Measurements from ENCODE around the gene KCNK4. TPM values are rescaled to one million over a fixed set of nuclear protein-coding genes. Genes with fewer than 3 reads are reported as not detected.
"Not testable (repeated sequence)": the region's sequence is repeated elsewhere in the genome, so short reads cannot be mapped to it uniquely, and the experiment has no call there.

The KCNK4 gene
- total RNA-seq, 2 donors from 2014 or later, result not detected

DNA sequence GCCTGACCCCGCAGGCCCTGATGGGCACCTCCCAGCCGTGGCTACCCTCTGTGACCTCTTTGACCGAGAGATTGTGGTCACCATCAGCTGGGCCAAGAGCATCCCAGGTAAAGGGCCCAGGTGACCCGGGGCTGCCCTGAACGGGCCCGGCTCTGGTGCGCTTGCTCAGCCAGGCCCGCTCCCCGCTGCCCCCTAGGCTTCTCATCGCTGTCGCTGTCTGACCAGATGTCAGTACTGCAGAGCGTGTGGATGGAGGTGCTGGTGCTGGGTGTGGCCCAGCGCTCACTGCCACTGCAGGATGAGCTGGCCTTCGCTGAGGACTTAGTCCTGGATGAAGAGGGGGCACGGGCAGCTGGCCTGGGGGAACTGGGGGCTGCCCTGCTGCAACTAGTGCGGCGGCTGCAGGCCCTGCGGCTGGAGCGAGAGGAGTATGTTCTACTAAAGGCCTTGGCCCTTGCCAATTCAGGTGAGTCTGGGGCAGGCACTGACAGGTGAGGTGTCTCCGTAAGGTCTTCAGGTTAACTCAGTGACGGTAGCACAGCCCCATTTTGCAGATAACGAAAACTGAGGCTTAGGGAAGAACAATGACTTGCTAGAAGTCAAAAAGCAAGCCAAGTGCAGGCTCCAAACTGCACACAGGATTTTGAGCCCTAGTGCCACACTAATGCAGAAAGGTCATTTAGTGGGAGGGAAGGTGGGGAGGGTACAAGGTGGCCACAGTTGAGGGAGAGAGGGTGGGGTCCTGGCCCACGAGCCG, 23.9 kb downstream of the KCNK4 start:
- Histone ChIP-seq H3K4me1 (ENCODE audit: control insufficient read depth in 1 of 2, low read depth in 2 of 2) (peaks cover 8 to 19% of the 10 kb centered on the region in 2 donors), H3K27me3 (replicated peaks; ENCODE audit: insufficient read depth) (no peaks in the 10 kb centered on the region), H3K9me3 (no peaks in the 10 kb centered on the region), H3K27ac (no peak overlapping the region), H3K36me3 (peaks cover 3% of the 10 kb centered on the region), H3K4me3 (no peak overlapping the region)
- DNase-seq (ENCODE audit: low spot score) (no peak), ATAC-seq (ENCODE audit: insufficient number of reproducible peaks, low FRiP score, low read depth) (no peak)
- TF ChIP-seq, protein P1, sequence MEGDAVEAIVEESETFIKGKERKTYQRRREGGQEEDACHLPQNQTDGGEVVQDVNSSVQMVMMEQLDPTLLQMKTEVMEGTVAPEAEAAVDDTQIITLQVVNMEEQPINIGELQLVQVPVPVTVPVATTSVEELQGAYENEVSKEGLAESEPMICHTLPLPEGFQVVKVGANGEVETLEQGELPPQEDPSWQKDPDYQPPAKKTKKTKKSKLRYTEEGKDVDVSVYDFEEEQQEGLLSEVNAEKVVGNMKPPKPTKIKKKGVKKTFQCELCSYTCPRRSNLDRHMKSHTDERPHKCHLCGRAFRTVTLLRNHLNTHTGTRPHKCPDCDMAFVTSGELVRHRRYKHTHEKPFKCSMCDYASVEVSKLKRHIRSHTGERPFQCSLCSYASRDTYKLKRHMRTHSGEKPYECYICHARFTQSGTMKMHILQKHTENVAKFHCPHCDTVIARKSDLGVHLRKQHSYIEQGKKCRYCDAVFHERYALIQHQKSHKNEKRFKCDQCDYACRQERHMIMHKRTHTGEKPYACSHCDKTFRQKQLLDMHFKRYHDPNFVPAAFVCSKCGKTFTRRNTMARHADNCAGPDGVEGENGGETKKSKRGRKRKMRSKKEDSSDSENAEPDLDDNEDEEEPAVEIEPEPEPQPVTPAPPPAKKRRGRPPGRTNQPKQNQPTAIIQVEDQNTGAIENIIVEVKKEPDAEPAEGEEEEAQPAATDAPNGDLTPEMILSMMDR (IDR thresholded peaks at IDR 0.05), result no peak

DNA sequence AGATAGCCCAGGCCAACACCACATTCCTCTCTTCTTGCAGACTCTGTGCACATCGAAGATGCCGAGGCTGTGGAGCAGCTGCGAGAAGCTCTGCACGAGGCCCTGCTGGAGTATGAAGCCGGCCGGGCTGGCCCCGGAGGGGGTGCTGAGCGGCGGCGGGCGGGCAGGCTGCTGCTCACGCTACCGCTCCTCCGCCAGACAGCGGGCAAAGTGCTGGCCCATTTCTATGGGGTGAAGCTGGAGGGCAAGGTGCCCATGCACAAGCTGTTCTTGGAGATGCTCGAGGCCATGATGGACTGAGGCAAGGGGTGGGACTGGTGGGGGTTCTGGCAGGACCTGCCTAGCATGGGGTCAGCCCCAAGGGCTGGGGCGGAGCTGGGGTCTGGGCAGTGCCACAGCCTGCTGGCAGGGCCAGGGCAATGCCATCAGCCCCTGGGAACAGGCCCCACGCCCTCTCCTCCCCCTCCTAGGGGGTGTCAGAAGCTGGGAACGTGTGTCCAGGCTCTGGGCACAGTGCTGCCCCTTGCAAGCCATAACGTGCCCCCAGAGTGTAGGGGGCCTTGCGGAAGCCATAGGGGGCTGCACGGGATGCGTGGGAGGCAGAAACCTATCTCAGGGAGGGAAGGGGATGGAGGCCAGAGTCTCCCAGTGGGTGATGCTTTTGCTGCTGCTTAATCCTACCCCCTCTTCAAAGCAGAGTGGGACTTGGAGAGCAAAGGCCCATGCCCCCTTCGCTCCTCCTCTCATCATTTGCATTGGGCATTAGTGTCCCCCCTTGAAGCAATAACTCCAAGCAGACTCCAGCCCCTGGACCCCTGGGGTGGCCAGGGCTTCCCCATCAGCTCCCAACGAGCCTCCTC, 24.8 kb downstream of the KCNK4 start:
- ATAC-seq (ENCODE audit: insufficient number of reproducible peaks, low FRiP score, low read depth), result not testable (repeated sequence)

DNA sequence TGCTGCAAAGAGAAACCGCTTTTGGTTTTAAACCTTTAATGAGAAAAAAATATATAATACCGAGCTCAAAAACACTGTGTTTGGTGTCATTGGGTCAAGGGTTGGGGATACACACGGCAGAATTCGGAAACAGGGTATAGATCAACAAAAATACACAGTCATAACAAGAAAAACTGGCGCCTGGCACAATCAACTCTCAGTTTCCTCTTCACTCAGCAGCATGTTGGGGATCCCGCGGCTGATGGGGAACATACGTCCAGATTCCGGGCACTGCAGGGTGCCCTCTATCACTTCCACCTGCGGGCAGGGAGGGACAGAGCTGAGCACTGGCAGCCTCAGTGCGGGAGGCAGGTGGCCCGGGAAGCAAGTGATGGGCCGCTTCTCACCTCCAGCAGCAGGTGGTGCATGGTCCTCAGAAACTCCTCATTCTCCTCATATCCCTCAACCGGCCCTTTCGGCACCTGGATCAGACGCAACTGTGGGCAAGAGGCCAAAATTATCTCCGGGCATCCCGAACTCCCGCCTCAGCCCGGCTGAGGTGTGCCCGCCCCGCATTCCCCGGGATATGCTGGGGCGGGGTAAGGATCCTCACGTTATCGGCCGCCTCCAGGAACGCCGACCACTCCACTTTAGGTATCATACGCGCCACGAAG, 25.7 kb downstream of the KCNK4 start:
- no peak for DNase-seq (ENCODE audit: low spot score)
- Histone ChIP-seq H3K27ac (peak overlapping the region; percentile 97 to 100), H3K4me1 (ENCODE audit: control insufficient read depth in 1 of 2, low read depth in 2 of 2) (peaks cover 8 to 19% of the 10 kb centered on the region in 2 donors), H3K36me3 (peaks cover 10% of the 10 kb centered on the region), H3K27me3 (replicated peaks; ENCODE audit: insufficient read depth) (no peaks in the 10 kb centered on the region), H3K9me3 (no peaks in the 10 kb centered on the region), H3K4me3 (peak overlapping the region; percentile 79)
- ATAC-seq (ENCODE audit: insufficient number of reproducible peaks, low FRiP score, low read depth), result no peak
- TF ChIP-seq, protein P1 (IDR thresholded peaks at IDR 0.05), result no peak

More for the DNA sequence above, 24.8 kb downstream of the KCNK4 start:
- Histone ChIP-seq H3K4me1 (ENCODE audit: control insufficient read depth in 1 of 2, low read depth in 2 of 2) (peaks cover 8 to 19% of the 10 kb centered on the region in 2 donors), H3K27ac (peak overlapping the region; percentile 97 to 100)
- not testable (repeated sequence) for H3K27me3 ChIP-seq (replicated peaks; ENCODE audit: insufficient read depth); H3K9me3 ChIP-seq; DNase-seq (ENCODE audit: low spot score); H3K4me3 ChIP-seq; H3K36me3 ChIP-seq

DNA sequence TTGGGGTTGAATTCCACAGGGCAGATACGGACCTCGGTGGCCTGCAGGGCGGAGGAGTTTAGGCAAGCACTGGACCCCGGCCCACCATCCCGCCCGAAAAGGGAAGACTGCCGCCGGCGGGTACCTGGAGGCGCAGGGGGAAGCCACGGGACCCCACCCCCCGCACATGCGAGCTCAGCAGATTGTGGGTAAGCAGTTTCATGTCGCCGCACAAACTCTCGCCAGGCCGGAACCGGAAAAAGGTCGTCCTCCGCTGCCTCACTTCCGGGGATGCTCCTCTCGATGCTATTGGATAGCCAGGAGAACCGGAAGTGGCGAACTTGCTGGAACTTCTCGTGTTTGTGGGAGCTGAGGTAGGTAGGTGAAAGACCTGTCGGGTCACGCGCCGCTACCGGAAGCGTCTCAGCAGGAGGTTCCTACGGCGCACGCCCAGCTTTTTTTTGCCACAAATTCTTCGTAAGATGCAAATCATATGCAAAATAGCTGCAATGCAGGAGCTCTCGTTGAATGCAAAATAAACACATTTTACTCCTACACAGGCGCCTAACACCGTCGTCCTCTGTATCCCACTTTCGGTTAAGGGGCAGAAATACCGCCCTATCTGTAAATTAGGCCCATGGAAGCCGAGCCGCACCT, 26.3 kb downstream of the KCNK4 start, which contains the start of gene TRMT112:
TSS of gene TRMT112 (minus strand) at position 235 of the 636 bp plus-strand sequence. CDS start at position 202, 33 bp downstream.
- TF ChIP-seq, protein P1 (IDR thresholded peaks at IDR 0.05), result no peak
- Histone ChIP-seq H3K4me3 (peak within 1 kb of the TSS; percentile 79), H3K36me3 (peaks cover 10% of the 10 kb centered on the region), H3K9me3 (no peaks in the 10 kb centered on the region), H3K4me1 (ENCODE audit: control insufficient read depth in 1 of 2, low read depth in 2 of 2) (peaks cover 8 to 19% of the 10 kb centered on the region in 2 donors), H3K27ac (peak within 1 kb of the TSS; percentile 97 to 100), H3K27me3 (replicated peaks; ENCODE audit: insufficient read depth) (no peaks in the 10 kb centered on the region)
- ATAC-seq (ENCODE audit: insufficient number of reproducible peaks, low FRiP score, low read depth) (peak; percentile 88), DNase-seq (ENCODE audit: low spot score) (peak; percentile 96)
